Fibroblast of the aortic adventitia (primary cell): ENCODE data around the gene GLI2. TPM values are rescaled to one million over a fixed set of nuclear protein-coding genes. Genes with fewer than 3 reads are reported as not detected.

Experiments used
- DNase-seq: peaks from one replicate; pipeline ENCODE4 v3.0.0-alpha.2; 2010; ENCODE audit warnings: low read depth
- H3K4me3 ChIP-seq: 2 replicates; pipeline ENCODE4 v1.5.1; 2011; ENCODE audit warnings: low read depth, mild to moderate bottlenecking, control low read depth, low read length, moderate library complexity
- CTCF ChIP-seq: IDR thresholded peaks from 2 replicates; pipeline ENCODE4 v1.5.1; 2011; ENCODE audit warnings: mild to moderate bottlenecking, low read length, control low read depth, inconsistent platforms; ENCODE audit not compliant: insufficient read depth
- total RNA-seq: library from RNA; depleted of rRNA; stranded (reverse); fragments of >200 nt; gene quantifications from 2 replicates; pipeline ENCODE4 v1.2.3, GENCODE V29; 2012; ENCODE audit warnings: low replicate concordance

The GLI2 gene
- total RNA-seq, 1 donor: 5.3 TPM

- no peak for TF ChIP-seq CTCF
- peak; percentile 65 for DNase-seq
- no peak overlapping the region for H3K4me3 ChIP-seq
These were observed 26.0 kb upstream of the GLI2 start for GRCh38 chr2:120709608-120710041.

DNA sequence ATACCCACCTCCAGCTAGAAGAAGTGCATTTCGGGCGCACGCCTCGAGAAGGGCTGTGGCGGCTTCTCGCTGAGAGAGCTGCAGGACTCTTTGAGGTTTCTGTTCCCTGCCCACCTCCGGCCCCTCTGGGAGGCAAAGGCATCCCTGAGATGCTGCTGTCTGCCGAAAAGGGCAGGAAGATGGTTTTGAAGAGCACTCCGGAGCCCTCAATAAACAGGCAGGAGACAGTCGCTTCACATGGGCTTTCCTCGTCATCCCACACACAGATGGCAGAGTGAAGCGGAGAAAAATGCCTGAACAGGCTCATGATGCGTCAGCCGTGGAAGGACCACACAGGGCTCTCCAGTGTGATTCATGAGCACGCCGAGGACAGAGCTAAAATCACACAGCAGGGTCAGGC lies 25.4 kb upstream of the GLI2 start:
- H3K4me3 ChIP-seq: no peak overlapping the region
- DNase-seq: no peak
- TF ChIP-seq CTCF: no peak

GRCh38 chr2:120711694-120712093 lies 24.0 kb upstream of the GLI2 start:
- H3K4me3 ChIP-seq: no peak overlapping the region
- DNase-seq: no peak
- no peak for TF ChIP-seq CTCF

- peak; percentile 79 for DNase-seq
- no peak overlapping the region for H3K4me3 ChIP-seq
- no peak for TF ChIP-seq CTCF
These were observed 23.4 kb upstream of the GLI2 start for GRCh38 chr2:120712180-120712681.

DNA sequence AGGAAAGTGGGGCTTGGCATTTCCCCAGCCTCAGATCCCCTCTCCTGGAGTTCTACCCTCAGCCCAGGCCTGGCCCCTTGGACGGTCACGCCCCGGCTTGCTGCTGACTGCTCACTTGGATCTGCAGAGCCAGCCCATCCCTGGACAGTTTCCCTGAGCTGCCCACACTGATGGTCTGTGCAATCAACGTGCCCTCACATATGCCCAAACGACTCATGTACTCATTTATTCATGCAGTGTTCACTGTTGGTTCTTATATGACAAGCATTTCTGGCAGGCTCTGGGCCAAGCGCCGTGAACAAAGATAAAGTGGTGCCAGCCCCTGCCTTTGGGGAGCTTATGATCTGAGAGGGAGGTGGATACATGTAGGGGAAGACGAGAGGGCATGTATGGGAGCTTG lies 20.3 kb upstream of the GLI2 start:
- DNase-seq: no peak
- no peak overlapping the region for H3K4me3 ChIP-seq
- TF ChIP-seq CTCF: no peak

DNA sequence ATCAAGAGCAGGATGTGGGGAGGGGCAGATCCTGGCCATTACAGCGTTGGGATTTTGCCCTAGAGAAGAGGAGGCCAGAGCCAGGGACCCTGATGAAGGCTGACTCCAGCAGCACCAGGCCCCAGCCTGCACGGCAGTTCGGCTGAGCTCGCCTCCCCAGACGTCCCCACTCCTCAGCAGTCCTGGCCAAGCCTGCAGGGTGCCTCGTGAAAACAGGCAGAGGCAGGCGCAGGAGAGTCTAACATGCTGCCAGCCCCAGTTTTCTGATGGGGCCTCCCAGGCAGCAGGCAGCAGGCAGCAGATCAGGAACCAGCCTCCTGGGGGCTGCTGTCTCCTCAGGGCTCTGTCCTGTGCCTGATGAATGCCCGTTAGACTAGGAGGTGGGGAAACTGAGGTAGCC lies 19.7 kb upstream of the GLI2 start:
- TF ChIP-seq CTCF: no peak
- H3K4me3 ChIP-seq: no peak overlapping the region
- no peak for DNase-seq
